K562 (cell line): ENCODE results near the gene CD82. TPM values are rescaled to one million over a fixed set of nuclear protein-coding genes. Genes with fewer than 3 reads are reported as not detected.

ENCODE experiments used
- ATF7 ChIP-seq: fragments of 450-650 bp; IDR thresholded peaks from 2 replicates; pipeline ENCODE4 v1.7.1; 2014; ENCODE audit warnings: mild to moderate bottlenecking, moderate library complexity
- FOXK2 ChIP-seq, 2 experiments: fragments of 450-650 bp; IDR thresholded peaks in 1 of 2; conservative IDR thresholded peaks in 1 of 2; 2 replicates each; pipeline ENCODE4 v1.6.1; 2016; ENCODE audit warnings: low read depth in 2 of 2, mild to moderate bottlenecking in 1 of 2
- JUND ChIP-seq, 2 experiments: IDR thresholded peaks; 2 replicates in 1 of 2; 3 replicates in 1 of 2; pipeline ENCODE4 v1.6.1; 2011; ENCODE audit warnings: borderline replicate concordance in 2 of 2, low read depth in 2 of 2, low read length in 2 of 2, improper control_type of control experiment in 1 of 2, missing biosample characterization in 1 of 2, missing genetic modification characterization in 1 of 2, missing genetic modification reagents in 1 of 2
- MAZ ChIP-seq, 2 experiments: fragments of 450-650 bp in 1 of 2; sonication (generic) in 1 of 2; formaldehyde crosslinking; IDR thresholded peaks in 1 of 2; conservative IDR thresholded peaks in 1 of 2; 2 replicates each; pipeline versions ENCODE4 v1.4.0 to v1.5.0; 2020; ENCODE audit warnings: mild to moderate bottlenecking in 1 of 2, missing genetic modification reagents in 1 of 2
- RAD21 ChIP-seq, 2 experiments: fragments of 250-450 bp in 1 of 2; fragments of 450-650 bp in 1 of 2; sonication (Bioruptor Pico) in 1 of 2; formaldehyde crosslinking in 1 of 2; IDR thresholded peaks in 1 of 2; conservative IDR thresholded peaks in 1 of 2; 2 replicates each; pipeline versions ENCODE4 v1.4.0 to v1.8.0; 2020 to 2022; ENCODE audit warnings: mild to moderate bottlenecking in 2 of 2, moderate library complexity in 1 of 2
- RAD51 ChIP-seq: fragments of 450-650 bp; IDR thresholded peaks from 2 replicates; pipeline ENCODE4 v1.7.1; 2016; ENCODE audit warnings: low read depth, mild to moderate bottlenecking, borderline replicate concordance
- RB1 ChIP-seq: fragments of 450-650 bp; IDR thresholded peaks from 2 replicates; pipeline ENCODE4 v1.6.1; 2017; ENCODE audit warnings: low read depth, mild to moderate bottlenecking
- RNF2 ChIP-seq: sonication (generic); IDR thresholded peaks from 2 replicates; pipeline ENCODE4 v1.6.1; 2016
- RREB1 ChIP-seq: fragments of 250-450 bp; sonication (Bioruptor Pico); IDR thresholded peaks from 2 replicates; pipeline ENCODE4 v1.4.0; 2020
- SMAD4 ChIP-seq: fragments of 250-450 bp; sonication (Bioruptor Pico); conservative IDR thresholded peaks from 2 replicates; pipeline ENCODE4 v1.8.0; 2021; ENCODE audit warnings: inconsistent platforms, mild to moderate bottlenecking, moderate library complexity
- USF1 ChIP-seq: sonication (generic); formaldehyde crosslinking; IDR thresholded peaks from 2 replicates; pipeline ENCODE4 v1.9.0; 2022; ENCODE audit warnings: mild to moderate bottlenecking, missing genetic modification reagents
- ZBTB26 ChIP-seq: fragments of 450-650 bp; formaldehyde crosslinking; IDR thresholded peaks from 2 replicates; pipeline ENCODE4 v1.4.0; 2022; ENCODE audit warnings: missing genetic modification characterization
- ZBTB5 ChIP-seq: fragments of 450-650 bp; IDR thresholded peaks from 2 replicates; pipeline ENCODE4 v1.6.1; 2017; ENCODE audit warnings: antibody characterized with exemption
- ZNF140 ChIP-seq: fragments of 250-450 bp; sonication (Bioruptor Pico); IDR thresholded peaks from 2 replicates; pipeline ENCODE4 v1.8.0; 2021; ENCODE audit warnings: moderate library complexity, mild to moderate bottlenecking, inconsistent platforms
- polyA plus RNA-seq, 8 experiments: library from polyadenylated mRNA; depleted of rRNA in 4 of 8; stranded (reverse) in 5 of 8; unstranded in 3 of 8; fragments of >200 nt; fragmentation: Nextera tagmentation in 2 of 8; fragmentation: Illumina TruSeq in 1 of 8; extraction: Ambion mirVana in 2 of 8; extraction: Trizol in 1 of 8; gene quantifications; 2 replicates each; pipeline versions ENCODE4 v1.2.1 to v1.2.3, GENCODE V29; 2011 to 2014; ENCODE audit warnings: inconsistent platforms in 1 of 8, missing spikeins in 1 of 8
- total RNA-seq, 7 experiments: library from RNA; depleted of rRNA in 6 of 7; stranded (reverse); fragments of >200 nt in 6 of 7; fragmentation: Illumina TruSeq in 2 of 7; extraction: Trizol in 2 of 7; gene quantifications; 2 replicates each; pipeline versions ENCODE4 v1.2.1 to v1.2.3, GENCODE V29; 2011 to 2021; ENCODE audit warnings: low replicate concordance in 1 of 7

The CD82 gene
- total and polyA plus RNA-seq, 9 of the 15 experiments (the other 6 are each of a cell fraction or from before 2014, with no cell fraction given) = 0.27 to 9.4 (median 3.0) TPM

- TF ChIP-seq JUND (IDR thresholded peaks at IDR 0.05; ENCODE audit: borderline replicate concordance, low read depth, low read length) (0 out of 2 replicates have a peak, but pooled peaks have one; percentile 13), JUND (tag; IDR thresholded peaks at IDR 0.05; ENCODE audit: borderline replicate concordance, low read depth, low read length) (no peak), USF1 (CRISPR knock-in tag) (peak; percentile 81), ZNF140 (CRISPR knock-in tag) (no peak), RAD51 (peak; percentile 77; the same call in 1 of the 2 replicates), RB1 (peak; percentile 87), MAZ (CRISPR knock-in tag; conservative IDR thresholded peaks at IDR 0.05 in 1 of 2, IDR thresholded peaks at IDR 0.05 in 1 of 2) (peak; percentile 47 to 71; a peak in 3 of 4 replicates), SMAD4 (CRISPR knock-in tag) (0 out of 2 replicates have a peak, but pooled peaks have one; percentile 30), RREB1 (CRISPR knock-in tag) (0 out of 2 replicates have a peak, but pooled peaks have one; percentile 13), ZBTB5 (no peak), RAD21 (CRISPR knock-in tag; conservative IDR thresholded peaks at IDR 0.05 in 1 of 2, IDR thresholded peaks at IDR 0.05 in 1 of 2) (peak; percentile 98), RNF2 (no peak), ZBTB26 (CRISPR knock-in tag) (no peak), ATF7 (peak; percentile 28; the same call in 1 of the 2 replicates), FOXK2 (conservative IDR thresholded peaks at IDR 0.05 in 1 of 2, IDR thresholded peaks at IDR 0.05 in 1 of 2; ENCODE audit: low read depth in 2 of 2) (no peak)
Observed at GRCh38 chr11:44621140-44621681, 55.7 kb downstream of the CD82 start (continued).
